Endodermal cell (in vitro differentiated cells): Measurements from ENCODE around the gene PDYN. TPM values are rescaled to one million over a fixed set of nuclear protein-coding genes. Genes with fewer than 3 reads are reported as not detected.

Experiments
- DNase-seq: peaks from one replicate; pipeline ENCODE4 v3.0.0-alpha.2; 2017
- H3K27ac ChIP-seq: 2 replicates; pipeline ENCODE4 v1.5.1; 2013; ENCODE audit warnings: mild to moderate bottlenecking, low read depth, low read length, moderate library complexity
- H3K27me3 ChIP-seq: 2 replicates; pipeline ENCODE4 v1.6.1; 2013; ENCODE audit warnings: mild to moderate bottlenecking, low read length, moderate library complexity; ENCODE audit not compliant: insufficient read depth, control insufficient read depth, poor library complexity, severe bottlenecking
- H3K36me3 ChIP-seq: 2 replicates; pipeline ENCODE4 v1.7.0; 2013; ENCODE audit warnings: mild to moderate bottlenecking, low read length, moderate library complexity; ENCODE audit not compliant: control insufficient read depth, insufficient read depth
- H3K4me1 ChIP-seq: one replicate; pipeline ENCODE4 v1.7.0; 2013; ENCODE audit warnings: low read length; ENCODE audit not compliant: control insufficient read depth, insufficient read depth
- H3K4me3 ChIP-seq: 2 replicates; pipeline ENCODE4 v1.5.1; 2013; ENCODE audit warnings: mild to moderate bottlenecking, low read length, moderate library complexity
- H3K9ac ChIP-seq: 2 replicates; pipeline ENCODE4 v1.6.1; 2013; ENCODE audit warnings: mild to moderate bottlenecking, low read length, moderate library complexity; ENCODE audit not compliant: poor library complexity, severe bottlenecking; ENCODE audit errors: extremely low read depth
- H3K9me3 ChIP-seq: 2 replicates; pipeline ENCODE4 v1.6.1; 2013; ENCODE audit warnings: mild to moderate bottlenecking, low read length, moderate library complexity; ENCODE audit not compliant: control insufficient read depth
- H3K27ac Mint-ChIP-seq: 2 replicates; pipeline ENCODE4 v1.8.0; 2020; ENCODE audit warnings: mixed read lengths
- H3K27me3 Mint-ChIP-seq: 2 replicates; pipeline ENCODE4 v1.8.0; 2021; ENCODE audit warnings: mild to moderate bottlenecking, mixed read lengths; ENCODE audit not compliant: insufficient read depth
- H3K36me3 Mint-ChIP-seq: 2 replicates; pipeline ENCODE4 v1.8.0; 2020; ENCODE audit warnings: low read depth, mixed read lengths
- H3K4me1 Mint-ChIP-seq: 2 replicates; pipeline ENCODE4 v1.8.0; 2020; ENCODE audit warnings: mixed read lengths
- H3K4me3 Mint-ChIP-seq: 2 replicates; pipeline ENCODE4 v1.8.0; 2020; ENCODE audit warnings: mild to moderate bottlenecking, moderate library complexity, mixed read lengths
- H3K9me3 Mint-ChIP-seq: 2 replicates; pipeline ENCODE4 v1.8.0; 2020; ENCODE audit warnings: mild to moderate bottlenecking, mixed read lengths
- WGBS, 2 experiments: methylation state at CpG; one replicate each; pipeline versions ENCODE4 v1.1.5 to v1.1.7; 2013; ENCODE audit warnings: missing lambda C conversion rate in 2 of 2, mixed read lengths in 1 of 2; ENCODE audit not compliant: insufficient coverage in 1 of 2, insufficient read length in 1 of 2; 5-methylcytosine and 5-hydroxymethylcytosine counted together
- total RNA-seq, 2 donors: library from RNA; stranded (reverse); fragmentation: NEBNext Ultra II Directional in 1 of 2; extraction: Animal tissue kit (Norgen Biotek cat#: 25700) in 1 of 2; gene quantifications; 2 replicates in 1 of 2; 3 replicates in 1 of 2; pipeline ENCODE4 v1.2.1, GENCODE V29; 2021
- TF ChIP-seq, protein P1 (sequence below): fragments of 200-600 bp; sonication (generic); conservative IDR thresholded peaks from 2 replicates; pipeline ENCODE4 v1.5.0; 2021; ENCODE audit warnings: antibody characterized with exemption, mild to moderate bottlenecking

Gene PDYN
- total RNA-seq, 2 donors from 2014 or later, result 0.51 to 0.71 TPM

DNA sequence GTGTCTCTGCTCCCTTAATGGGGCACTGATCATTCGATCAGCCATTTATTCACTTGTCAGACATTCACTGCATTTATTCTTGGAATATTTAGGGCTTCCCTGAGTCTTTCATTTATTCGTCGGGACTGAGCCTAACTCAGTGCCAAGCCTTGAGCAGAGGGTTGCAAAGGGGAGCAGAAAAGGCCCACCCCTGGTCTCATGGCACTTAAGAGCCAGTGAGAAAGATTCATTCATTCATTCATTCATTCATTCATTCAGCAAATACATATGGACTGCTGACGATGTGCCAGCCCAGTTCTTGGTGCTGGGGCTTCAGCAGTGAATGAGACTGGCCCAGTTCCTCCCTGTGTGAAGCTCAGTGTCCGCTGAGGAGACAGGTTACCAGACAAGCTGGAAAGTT is 62.0 kb downstream of the PDYN start:
- Mint-ChIP-seq H3K27me3 (no peaks in the 10 kb centered on the region), H3K4me3 (no peak overlapping the region), H3K27ac (no peak overlapping the region), H3K9me3 (no peaks in the 10 kb centered on the region), H3K36me3 (no peaks in the 10 kb centered on the region), H3K4me1 (peaks cover 5% of the 10 kb centered on the region)
- Histone ChIP-seq H3K27ac (no peak overlapping the region), H3K27me3 (no peaks in the 10 kb centered on the region), H3K36me3 (no peaks in the 10 kb centered on the region), H3K9ac (no peak overlapping the region), H3K4me1 (no peaks in the 10 kb centered on the region), H3K9me3 (no peaks in the 10 kb centered on the region), H3K4me3 (no peak overlapping the region)
- TF ChIP-seq, protein P1, sequence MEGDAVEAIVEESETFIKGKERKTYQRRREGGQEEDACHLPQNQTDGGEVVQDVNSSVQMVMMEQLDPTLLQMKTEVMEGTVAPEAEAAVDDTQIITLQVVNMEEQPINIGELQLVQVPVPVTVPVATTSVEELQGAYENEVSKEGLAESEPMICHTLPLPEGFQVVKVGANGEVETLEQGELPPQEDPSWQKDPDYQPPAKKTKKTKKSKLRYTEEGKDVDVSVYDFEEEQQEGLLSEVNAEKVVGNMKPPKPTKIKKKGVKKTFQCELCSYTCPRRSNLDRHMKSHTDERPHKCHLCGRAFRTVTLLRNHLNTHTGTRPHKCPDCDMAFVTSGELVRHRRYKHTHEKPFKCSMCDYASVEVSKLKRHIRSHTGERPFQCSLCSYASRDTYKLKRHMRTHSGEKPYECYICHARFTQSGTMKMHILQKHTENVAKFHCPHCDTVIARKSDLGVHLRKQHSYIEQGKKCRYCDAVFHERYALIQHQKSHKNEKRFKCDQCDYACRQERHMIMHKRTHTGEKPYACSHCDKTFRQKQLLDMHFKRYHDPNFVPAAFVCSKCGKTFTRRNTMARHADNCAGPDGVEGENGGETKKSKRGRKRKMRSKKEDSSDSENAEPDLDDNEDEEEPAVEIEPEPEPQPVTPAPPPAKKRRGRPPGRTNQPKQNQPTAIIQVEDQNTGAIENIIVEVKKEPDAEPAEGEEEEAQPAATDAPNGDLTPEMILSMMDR, result no peak
- no peak for DNase-seq
- WGBS, 2 experiments, result 90 to 96% methylated on average over 5 of the region's 5 CpGs

GRCh38 chr20:1930165-1930564 is 63.7 kb downstream of the PDYN start:
- H3K9ac ChIP-seq, result no peak overlapping the region
- H3K36me3 ChIP-seq, result no peaks in the 10 kb centered on the region
- no peak for DNase-seq
- H3K9me3 ChIP-seq, result no peaks in the 10 kb centered on the region
- Mint-ChIP-seq H3K4me1 (peaks cover 5% of the 10 kb centered on the region), H3K4me3 (no peak overlapping the region), H3K9me3 (no peaks in the 10 kb centered on the region), H3K36me3 (no peaks in the 10 kb centered on the region), H3K27me3 (no peaks in the 10 kb centered on the region), H3K27ac (peak overlapping the region; percentile 13)
- H3K4me1 ChIP-seq, result no peaks in the 10 kb centered on the region
- WGBS, 2 experiments, result 90 to 91% methylated on average over 3 to 6 of the region's 6 CpGs
- H3K27ac ChIP-seq, result no peak overlapping the region
- no peaks in the 10 kb centered on the region for H3K27me3 ChIP-seq
- no peak overlapping the region for H3K4me3 ChIP-seq
- TF ChIP-seq, protein P1, result no peak

- no peak overlapping the region for H3K9ac ChIP-seq
- no peak overlapping the region for H3K27ac Mint-ChIP-seq
- no peak for DNase-seq
- 81% methylated on average over 3 of the region's 3 CpGs; no CpG with 5 or more reads in 1 of the 2 experiments for WGBS, 2 experiments
- H3K4me3 ChIP-seq, result no peak overlapping the region
- H3K4me1 ChIP-seq, result no peaks in the 10 kb centered on the region
- H3K27me3 ChIP-seq, result no peaks in the 10 kb centered on the region
- H3K36me3 Mint-ChIP-seq, result no peaks in the 10 kb centered on the region
- H3K9me3 ChIP-seq, result no peaks in the 10 kb centered on the region
- no peaks in the 10 kb centered on the region for H3K36me3 ChIP-seq
- peaks cover 5% of the 10 kb centered on the region for H3K4me1 Mint-ChIP-seq
- no peaks in the 10 kb centered on the region for H3K9me3 Mint-ChIP-seq
- TF ChIP-seq, protein P1, result no peak
- H3K4me3 Mint-ChIP-seq, result no peak overlapping the region
- no peaks in the 10 kb centered on the region for H3K27me3 Mint-ChIP-seq
- no peak overlapping the region for H3K27ac ChIP-seq
Measured at GRCh38 chr20:1929460-1929859, 64.4 kb downstream of the PDYN start.
